Liver (tissue), 3 donors: ENCODE data around the gene LAMC3.

Source experiments
- RAD21 ChIP-seq, 2 donors: IDR thresholded peaks; 2 replicates each; pipeline ENCODE4 v1.6.1; 2016; ENCODE audit warnings: antibody characterized with exemption in 2 of 2, mild to moderate bottlenecking in 2 of 2
- TF ChIP-seq, protein P1 (sequence below): IDR thresholded peaks from 2 replicates; pipeline ENCODE4 v1.6.1; 2016; ENCODE audit warnings: antibody characterized with exemption, mild to moderate bottlenecking
- TF ChIP-seq, protein P2 (sequence below): IDR thresholded peaks from 2 replicates; pipeline ENCODE4 v1.6.1; 2016; ENCODE audit warnings: antibody characterized with exemption
- TF ChIP-seq, protein P3 (sequence below): fragments of 150-350 bp; IDR thresholded peaks from 2 replicates; pipeline ENCODE4 v1.5.1; 2017; ENCODE audit warnings: improper control_type of control experiment, low read depth, low read length; ENCODE audit not compliant: missing input control
- donor health status: healthy.
- donor health status: healthy.

DNA sequence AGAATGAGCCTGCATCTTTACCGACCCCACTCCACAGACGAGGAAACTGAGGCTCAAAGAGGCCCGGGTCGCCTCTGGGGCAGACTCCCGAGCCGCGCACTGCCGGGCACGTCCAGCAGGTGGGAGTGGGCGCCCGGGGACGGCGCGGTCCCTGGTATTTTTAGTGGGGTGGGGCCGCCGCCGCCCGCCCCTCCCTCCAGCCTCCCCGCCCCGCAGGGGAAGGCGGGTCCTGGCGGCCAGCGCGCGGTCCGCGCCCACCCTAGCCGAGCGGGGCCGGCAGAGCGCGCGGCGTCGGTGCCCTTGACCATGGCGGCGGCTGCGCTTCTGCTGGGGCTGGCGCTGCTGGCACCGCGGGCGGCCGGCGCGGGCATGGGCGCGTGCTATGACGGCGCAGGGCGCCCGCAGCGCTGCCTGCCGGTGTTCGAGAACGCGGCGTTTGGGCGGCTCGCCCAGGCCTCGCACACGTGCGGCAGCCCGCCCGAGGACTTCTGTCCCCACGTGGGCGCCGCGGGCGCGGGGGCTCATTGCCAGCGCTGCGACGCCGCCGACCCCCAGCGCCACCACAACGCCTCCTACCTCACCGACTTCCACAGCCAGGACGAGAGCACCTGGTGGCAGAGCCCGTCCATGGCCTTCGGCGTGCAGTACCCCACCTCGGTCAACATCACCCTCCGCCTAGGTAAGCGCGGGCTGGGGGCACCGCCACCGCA, at the start of gene LAMC3:
- TF ChIP-seq, protein P1, sequence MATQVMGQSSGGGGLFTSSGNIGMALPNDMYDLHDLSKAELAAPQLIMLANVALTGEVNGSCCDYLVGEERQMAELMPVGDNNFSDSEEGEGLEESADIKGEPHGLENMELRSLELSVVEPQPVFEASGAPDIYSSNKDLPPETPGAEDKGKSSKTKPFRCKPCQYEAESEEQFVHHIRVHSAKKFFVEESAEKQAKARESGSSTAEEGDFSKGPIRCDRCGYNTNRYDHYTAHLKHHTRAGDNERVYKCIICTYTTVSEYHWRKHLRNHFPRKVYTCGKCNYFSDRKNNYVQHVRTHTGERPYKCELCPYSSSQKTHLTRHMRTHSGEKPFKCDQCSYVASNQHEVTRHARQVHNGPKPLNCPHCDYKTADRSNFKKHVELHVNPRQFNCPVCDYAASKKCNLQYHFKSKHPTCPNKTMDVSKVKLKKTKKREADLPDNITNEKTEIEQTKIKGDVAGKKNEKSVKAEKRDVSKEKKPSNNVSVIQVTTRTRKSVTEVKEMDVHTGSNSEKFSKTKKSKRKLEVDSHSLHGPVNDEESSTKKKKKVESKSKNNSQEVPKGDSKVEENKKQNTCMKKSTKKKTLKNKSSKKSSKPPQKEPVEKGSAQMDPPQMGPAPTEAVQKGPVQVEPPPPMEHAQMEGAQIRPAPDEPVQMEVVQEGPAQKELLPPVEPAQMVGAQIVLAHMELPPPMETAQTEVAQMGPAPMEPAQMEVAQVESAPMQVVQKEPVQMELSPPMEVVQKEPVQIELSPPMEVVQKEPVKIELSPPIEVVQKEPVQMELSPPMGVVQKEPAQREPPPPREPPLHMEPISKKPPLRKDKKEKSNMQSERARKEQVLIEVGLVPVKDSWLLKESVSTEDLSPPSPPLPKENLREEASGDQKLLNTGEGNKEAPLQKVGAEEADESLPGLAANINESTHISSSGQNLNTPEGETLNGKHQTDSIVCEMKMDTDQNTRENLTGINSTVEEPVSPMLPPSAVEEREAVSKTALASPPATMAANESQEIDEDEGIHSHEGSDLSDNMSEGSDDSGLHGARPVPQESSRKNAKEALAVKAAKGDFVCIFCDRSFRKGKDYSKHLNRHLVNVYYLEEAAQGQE: no peak
- TF ChIP-seq RAD21 (IDR thresholded peaks at IDR 0.05): peak in 1 of 2 donors; percentile 35
- TF ChIP-seq, protein P2, sequence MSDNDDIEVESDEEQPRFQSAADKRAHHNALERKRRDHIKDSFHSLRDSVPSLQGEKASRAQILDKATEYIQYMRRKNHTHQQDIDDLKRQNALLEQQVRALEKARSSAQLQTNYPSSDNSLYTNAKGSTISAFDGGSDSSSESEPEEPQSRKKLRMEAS: no peak
- TF ChIP-seq, protein P3, sequence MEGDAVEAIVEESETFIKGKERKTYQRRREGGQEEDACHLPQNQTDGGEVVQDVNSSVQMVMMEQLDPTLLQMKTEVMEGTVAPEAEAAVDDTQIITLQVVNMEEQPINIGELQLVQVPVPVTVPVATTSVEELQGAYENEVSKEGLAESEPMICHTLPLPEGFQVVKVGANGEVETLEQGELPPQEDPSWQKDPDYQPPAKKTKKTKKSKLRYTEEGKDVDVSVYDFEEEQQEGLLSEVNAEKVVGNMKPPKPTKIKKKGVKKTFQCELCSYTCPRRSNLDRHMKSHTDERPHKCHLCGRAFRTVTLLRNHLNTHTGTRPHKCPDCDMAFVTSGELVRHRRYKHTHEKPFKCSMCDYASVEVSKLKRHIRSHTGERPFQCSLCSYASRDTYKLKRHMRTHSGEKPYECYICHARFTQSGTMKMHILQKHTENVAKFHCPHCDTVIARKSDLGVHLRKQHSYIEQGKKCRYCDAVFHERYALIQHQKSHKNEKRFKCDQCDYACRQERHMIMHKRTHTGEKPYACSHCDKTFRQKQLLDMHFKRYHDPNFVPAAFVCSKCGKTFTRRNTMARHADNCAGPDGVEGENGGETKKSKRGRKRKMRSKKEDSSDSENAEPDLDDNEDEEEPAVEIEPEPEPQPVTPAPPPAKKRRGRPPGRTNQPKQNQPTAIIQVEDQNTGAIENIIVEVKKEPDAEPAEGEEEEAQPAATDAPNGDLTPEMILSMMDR: peak; percentile 21
